ENCODE data around the gene PRCC. TPM values are rescaled to one million over a fixed set of nuclear protein-coding genes. Genes with fewer than 3 reads are reported as not detected.

Gene PRCC, protein sequence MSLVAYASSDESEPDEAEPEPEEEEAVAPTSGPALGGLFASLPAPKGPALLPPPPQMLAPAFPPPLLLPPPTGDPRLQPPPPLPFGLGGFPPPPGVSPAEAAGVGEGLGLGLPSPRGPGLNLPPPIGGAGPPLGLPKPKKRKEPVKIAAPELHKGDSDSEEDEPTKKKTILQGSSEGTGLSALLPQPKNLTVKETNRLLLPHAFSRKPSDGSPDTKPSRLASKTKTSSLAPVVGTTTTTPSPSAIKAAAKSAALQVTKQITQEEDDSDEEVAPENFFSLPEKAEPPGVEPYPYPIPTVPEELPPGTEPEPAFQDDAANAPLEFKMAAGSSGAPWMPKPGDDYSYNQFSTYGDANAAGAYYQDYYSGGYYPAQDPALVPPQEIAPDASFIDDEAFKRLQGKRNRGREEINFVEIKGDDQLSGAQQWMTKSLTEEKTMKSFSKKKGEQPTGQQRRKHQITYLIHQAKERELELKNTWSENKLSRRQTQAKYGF
- 10 to 100 TPM; 33.4 to 41.0 (median 33.9) TPM for total RNA-seq

GRCh38 chr1:156767101-156767878 is at the start of gene PRCC:
Gene PRCC, plus strand, starts transcription at chr1:156767535. Its CDS starts 237 bp downstream, at chr1:156767772.
- peaks cover 0 to 55% (median 35%) of the 10 kb centered on the region in 3 donors for H3K4me1 ChIP-seq
- H3K36me3 ChIP-seq, result peaks cover 0 to 20% of the 10 kb centered on the region in 2 donors
- H3K9me3 ChIP-seq, result no peaks in the 10 kb centered on the region
- H3K27me3 ChIP-seq, result no peaks in the 10 kb centered on the region
- H3K27ac ChIP-seq, result peak within 1 kb of the TSS; percentile 87 to 97 (median 93)
- peak within 1 kb of the TSS; percentile 74 to 84 for H3K4me3 ChIP-seq
- TF ChIP-seq CTCF (IDR thresholded peaks at IDR 0.05), result no peak
- TF ChIP-seq POLR2A (IDR thresholded peaks at IDR 0.05), result peak in 1 of 2 donors; percentile 29
- peak; percentile 78 for TF ChIP-seq POLR2AphosphoS5 (IDR thresholded peaks at IDR 0.05)
- no peak for TF ChIP-seq EP300 (IDR thresholded peaks at IDR 0.05)
- peak; percentile 98 for ATAC-seq
- 0% methylated on average over 6 to 20 of the region's 50 CpGs for WGBS, 2 donors (ENCODE audit: low coverage in 1 of 2)

DNA sequence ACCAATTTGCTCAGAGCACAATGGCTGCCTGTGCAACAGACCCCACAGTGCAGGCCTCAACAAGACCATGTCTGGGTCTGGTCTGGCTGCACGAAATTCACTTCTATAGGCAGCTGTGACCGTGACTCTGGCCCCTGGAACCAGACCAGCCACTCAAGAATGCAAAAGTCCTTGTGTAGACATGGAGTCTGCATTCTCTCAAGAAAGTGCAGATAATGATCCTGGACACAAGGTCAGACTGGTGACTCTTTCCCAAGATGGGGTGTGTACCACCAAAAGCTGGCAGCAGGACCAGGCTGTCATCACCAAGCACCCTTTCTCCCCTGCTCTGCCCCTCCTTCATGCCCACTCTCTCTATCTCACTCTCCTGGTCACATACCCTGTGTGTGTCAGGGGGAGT is 46.2 kb upstream of the PRCC start:
- ATAC-seq, result no peak
- 83% methylated on average over 1 of the region's 2 CpGs; no CpG with 5 or more reads in 1 of the 2 donors for WGBS, 2 donors (ENCODE audit: low coverage in 1 of 2)
- Histone ChIP-seq H3K36me3 (peaks cover 0 to 64% of the 10 kb centered on the region in 2 donors), H3K27ac (no peak overlapping the region), H3K4me3 (no peak overlapping the region), H3K27me3 (no peaks in the 10 kb centered on the region), H3K4me1 (peaks cover 3 to 27% (median 15%) of the 10 kb centered on the region in 3 donors), H3K9me3 (no peaks in the 10 kb centered on the region)
- TF ChIP-seq POLR2A (IDR thresholded peaks at IDR 0.05), result no peak
- no peak for TF ChIP-seq CTCF (IDR thresholded peaks at IDR 0.05)

- Histone ChIP-seq H3K27me3 (no peaks in the 10 kb centered on the region), H3K36me3 (peaks cover 0 to 64% of the 10 kb centered on the region in 2 donors), H3K4me3 (no peak overlapping the region), H3K9me3 (no peaks in the 10 kb centered on the region), H3K27ac (no peak overlapping the region), H3K4me1 (peaks cover 6 to 31% (median 19%) of the 10 kb centered on the region in 3 donors)
- TF ChIP-seq POLR2A (IDR thresholded peaks at IDR 0.05) (no peak), EP300 (IDR thresholded peaks at IDR 0.05) (no peak), CTCF (IDR thresholded peaks at IDR 0.05) (no peak), POLR2AphosphoS5 (IDR thresholded peaks at IDR 0.05) (no peak)
- 70 to 92% methylated on average over 2 of the region's 4 CpGs for whole genome bisulfite sequencing, 2 donors (ENCODE audit: low coverage in 1 of 2)
- no peak for ATAC-seq
Observed at GRCh38 chr1:156721535-156721934, 45.8 kb upstream of the PRCC start.

DNA sequence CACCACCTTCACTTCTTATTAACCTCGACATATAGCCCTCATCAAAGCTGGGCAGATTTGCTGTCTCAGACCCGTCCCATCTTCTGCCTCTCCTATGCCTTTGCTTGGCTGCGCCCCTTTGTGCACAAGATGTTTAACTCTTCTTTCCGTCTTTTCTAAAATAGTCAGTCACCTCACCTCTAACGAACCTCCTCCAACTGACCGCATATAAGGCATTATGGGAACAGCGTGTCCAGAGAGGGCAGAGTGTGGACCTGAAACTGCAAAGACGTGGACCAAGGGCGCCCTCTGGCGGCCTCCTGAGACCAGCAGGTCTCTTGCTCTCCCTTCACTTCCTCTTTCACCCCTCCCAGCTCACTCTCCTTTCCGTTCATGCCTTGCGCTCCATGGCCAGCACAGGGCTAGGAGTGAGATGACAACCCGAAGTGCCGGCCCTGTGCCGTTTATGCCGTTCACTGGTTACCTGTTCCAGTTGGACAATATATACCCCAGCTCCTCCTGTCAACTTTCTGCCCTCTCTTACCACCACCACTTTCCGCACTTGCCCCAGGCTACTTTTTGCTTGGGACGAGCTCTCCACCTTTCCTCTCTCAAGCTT is 41.6 kb upstream of the PRCC start:
- WGBS, 2 donors (ENCODE audit: low coverage in 1 of 2), result 8 to 12% methylated on average over 12 to 18 of the region's 18 CpGs
- Histone ChIP-seq H3K4me1 (peaks cover 15 to 59% (median 36%) of the 10 kb centered on the region in 3 donors), H3K36me3 (peaks cover 0 to 39% of the 10 kb centered on the region in 2 donors), H3K9me3 (no peaks in the 10 kb centered on the region), H3K27me3 (no peaks in the 10 kb centered on the region), H3K27ac (peak overlapping the region in 2 of 4 donors; percentile 18 to 98), H3K4me3 (peak overlapping the region in 1 of 2 donors; percentile 85)
- TF ChIP-seq POLR2A (IDR thresholded peaks at IDR 0.05) (no peak), POLR2AphosphoS5 (IDR thresholded peaks at IDR 0.05) (peak; percentile 31), CTCF (IDR thresholded peaks at IDR 0.05) (peak; percentile 83 to 98 (median 94))
- ATAC-seq, result peak; percentile 53
